ENCODE data around the gene DLG2.

The DLG2 gene

GRCh38 chr11:83677730-83678129 is 1949.4 kb downstream of the DLG2 start:
- no peak for DNase-seq (ENCODE audit: low read depth)

GRCh38 chr11:83676056-83676601 is 1951.0 kb downstream of the DLG2 start:
- DNase-seq (ENCODE audit: low read depth), result no peak

- no peak for DNase-seq (ENCODE audit: low read depth)
Observed at GRCh38 chr11:83674102-83674896, 1952.8 kb downstream of the DLG2 start.

- no peak for DNase-seq (ENCODE audit: low read depth)
Observed at GRCh38 chr11:83671289-83671688, 1955.9 kb downstream of the DLG2 start.

- DNase-seq (ENCODE audit: low read depth), result no peak
Observed at GRCh38 chr11:83666149-83666548, 1961.0 kb downstream of the DLG2 start.

GRCh38 chr11:83663988-83664387 is 1963.2 kb downstream of the DLG2 start:
- DNase-seq (ENCODE audit: low read depth), result no peak

GRCh38 chr11:83663446-83663845 is 1963.7 kb downstream of the DLG2 start:
- no peak for DNase-seq (ENCODE audit: low read depth)

GRCh38 chr11:83662494-83662893 is 1964.7 kb downstream of the DLG2 start:
- DNase-seq (ENCODE audit: low read depth), result no peak

- no peak for DNase-seq (ENCODE audit: low read depth)
Observed at GRCh38 chr11:83661491-83662350, 1965.4 kb downstream of the DLG2 start.

GRCh38 chr11:83659466-83659865 is 1967.7 kb downstream of the DLG2 start:
- no peak for DNase-seq (ENCODE audit: low read depth)

GRCh38 chr11:83656796-83657330 is 1970.3 kb downstream of the DLG2 start:
- DNase-seq (ENCODE audit: low read depth), result no peak

- DNase-seq (ENCODE audit: low read depth), result no peak
Observed at GRCh38 chr11:83655976-83656375, 1971.2 kb downstream of the DLG2 start.

- no peak for DNase-seq (ENCODE audit: low read depth)
Observed at GRCh38 chr11:83649528-83649855, 1977.7 kb downstream of the DLG2 start.

GRCh38 chr11:83648610-83649527 is 1978.3 kb downstream of the DLG2 start:
- DNase-seq (ENCODE audit: low read depth), result no peak

GRCh38 chr11:83645561-83645960 is 1981.6 kb downstream of the DLG2 start:
- DNase-seq (ENCODE audit: low read depth), result no peak

GRCh38 chr11:83643115-83643514 is 1984.0 kb downstream of the DLG2 start:
- DNase-seq (ENCODE audit: low read depth), result no peak

- no peak for DNase-seq (ENCODE audit: low read depth)
Observed at GRCh38 chr11:83642500-83642899, 1984.6 kb downstream of the DLG2 start.

- no peak for DNase-seq (ENCODE audit: low read depth)
Observed at GRCh38 chr11:83641511-83641910, 1985.6 kb downstream of the DLG2 start.

- DNase-seq (ENCODE audit: low read depth), result no peak
Observed at GRCh38 chr11:83639995-83640758, 1987.0 kb downstream of the DLG2 start.

- no peak for DNase-seq (ENCODE audit: low read depth)
Observed at GRCh38 chr11:83635166-83635565, 1992.0 kb downstream of the DLG2 start.

- no peak for DNase-seq (ENCODE audit: low read depth)
Observed at GRCh38 chr11:83630211-83630610, 1996.9 kb downstream of the DLG2 start.
